ENCODE measurements around the gene COL4A5. TPM values are rescaled to one million over a fixed set of nuclear protein-coding genes. Genes with fewer than 3 reads are reported as not detected.

The COL4A5 gene
- total RNA-seq, 1 experiment from 2014 or later = 51.3 TPM

DNA sequence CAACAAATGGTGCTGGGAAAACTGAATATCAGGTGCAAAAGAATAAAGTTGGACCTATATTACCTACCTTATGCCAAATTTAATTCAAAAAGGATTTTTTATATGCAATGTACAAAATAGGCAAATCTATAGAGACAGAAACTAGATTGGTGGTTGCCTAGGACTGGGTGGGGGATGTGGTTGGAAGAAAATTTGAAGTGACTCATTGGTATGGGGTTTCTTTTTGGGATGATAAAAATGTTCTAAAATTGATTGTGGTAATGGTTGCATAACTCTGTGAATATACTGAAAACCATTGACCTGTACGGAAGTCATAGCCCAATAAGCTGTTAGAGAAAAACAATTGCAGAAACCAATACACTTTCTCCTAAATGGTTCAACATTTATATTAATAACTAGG is 72.1 kb downstream of the COL4A5 start:
- H3T11ph ChIP-seq (ENCODE audit: low read length) = no peak overlapping the region
- no peak overlapping the region for H3K4ac ChIP-seq (ENCODE audit: low read depth, low read length)
- no CpG with 5 or more reads among the region's 1 CpG for WGBS (ENCODE audit: extremely low coverage, insufficient read length, low lambda C conversion rate)
- no peak overlapping the region for H3K4me3 Mint-ChIP-seq
- H2BK12ac ChIP-seq (ENCODE audit: insufficient read length, low read depth, low read length) = no peak overlapping the region
- TF ChIP-seq, protein P1, sequence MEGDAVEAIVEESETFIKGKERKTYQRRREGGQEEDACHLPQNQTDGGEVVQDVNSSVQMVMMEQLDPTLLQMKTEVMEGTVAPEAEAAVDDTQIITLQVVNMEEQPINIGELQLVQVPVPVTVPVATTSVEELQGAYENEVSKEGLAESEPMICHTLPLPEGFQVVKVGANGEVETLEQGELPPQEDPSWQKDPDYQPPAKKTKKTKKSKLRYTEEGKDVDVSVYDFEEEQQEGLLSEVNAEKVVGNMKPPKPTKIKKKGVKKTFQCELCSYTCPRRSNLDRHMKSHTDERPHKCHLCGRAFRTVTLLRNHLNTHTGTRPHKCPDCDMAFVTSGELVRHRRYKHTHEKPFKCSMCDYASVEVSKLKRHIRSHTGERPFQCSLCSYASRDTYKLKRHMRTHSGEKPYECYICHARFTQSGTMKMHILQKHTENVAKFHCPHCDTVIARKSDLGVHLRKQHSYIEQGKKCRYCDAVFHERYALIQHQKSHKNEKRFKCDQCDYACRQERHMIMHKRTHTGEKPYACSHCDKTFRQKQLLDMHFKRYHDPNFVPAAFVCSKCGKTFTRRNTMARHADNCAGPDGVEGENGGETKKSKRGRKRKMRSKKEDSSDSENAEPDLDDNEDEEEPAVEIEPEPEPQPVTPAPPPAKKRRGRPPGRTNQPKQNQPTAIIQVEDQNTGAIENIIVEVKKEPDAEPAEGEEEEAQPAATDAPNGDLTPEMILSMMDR (conservative IDR thresholded peaks at IDR 0.05) = no peak
- no peaks in the 10 kb centered on the region for H3K27me3 ChIP-seq (ENCODE audit: insufficient read depth, low read length)
- H4K5ac ChIP-seq (ENCODE audit: insufficient read length, low read depth, low read length) = no peak overlapping the region
- H2BK120ac ChIP-seq (ENCODE audit: low read depth, low read length, poor library complexity, severe bottlenecking) = no peak overlapping the region
- H3K56ac ChIP-seq (ENCODE audit: insufficient read length, low read depth, low read length) = no peak overlapping the region
- H3K9me3 Mint-ChIP-seq = peaks cover 18 to 39% of the 10 kb centered on the region in 2 experiments
- no peak overlapping the region for H2AK5ac ChIP-seq (ENCODE audit: insufficient read length, low read length)
- H2AFZ ChIP-seq (ENCODE audit: low read length) = no peak overlapping the region
- H2BK20ac ChIP-seq (ENCODE audit: low read depth, low read length, poor library complexity, severe bottlenecking) = no peak overlapping the region
- H3K27me3 Mint-ChIP-seq (ENCODE audit: low read depth) = peaks cover 1% of the 10 kb centered on the region; the same call in 1 of the 2 replicates
- H3K27ac ChIP-seq (ENCODE audit: insufficient read length, low read depth, low read length) = no peak overlapping the region
- H3K23ac ChIP-seq (ENCODE audit: insufficient read length, low read depth, low read length) = no peak overlapping the region
- H3K27ac Mint-ChIP-seq = no peak overlapping the region; a peak in 1 of 7 replicates
- H3K18ac ChIP-seq (ENCODE audit: insufficient read length, low read depth, low read length) = no peak overlapping the region
- H4K8ac ChIP-seq (replicated peaks; ENCODE audit: insufficient read length, low read depth, low read length) = no peak overlapping the region
- H3K4me1 Mint-ChIP-seq = peaks cover 20 to 28% of the 10 kb centered on the region in 2 experiments
- H3K9ac ChIP-seq (ENCODE audit: extremely low read depth, insufficient read length, low read length) = no peak overlapping the region
- H3K79me2 ChIP-seq (ENCODE audit: insufficient read depth, low read length) = no peaks in the 10 kb centered on the region
- no peaks in the 10 kb centered on the region for H3K9me3 ChIP-seq (ENCODE audit: control insufficient read depth, low read depth, low read length)
- H3K4me1 ChIP-seq (ENCODE audit: insufficient read depth, low read length) = no peaks in the 10 kb centered on the region
- no peak overlapping the region for H3K14ac ChIP-seq (ENCODE audit: insufficient read depth, low read length)
- H3K4me2 ChIP-seq (ENCODE audit: insufficient read depth, insufficient read length, low read length) = no peak overlapping the region
- no peaks in the 10 kb centered on the region for H3K79me1 ChIP-seq (ENCODE audit: insufficient read depth, low read depth, low read length, poor library complexity, severe bottlenecking)
- no peaks in the 10 kb centered on the region for H4K20me1 ChIP-seq (ENCODE audit: control insufficient read depth, insufficient read depth, insufficient read length)
- no peak for DNase-seq
- H3K36me3 Mint-ChIP-seq (ENCODE audit: insufficient read depth in 1 of 3, low read depth in 3 of 3) = peaks cover 26 to 42% (median 27%) of the 10 kb centered on the region in 3 experiments
- no peak overlapping the region for H4K91ac ChIP-seq (ENCODE audit: insufficient read length, low read depth, low read length)
- H3K23me2 ChIP-seq (ENCODE audit: insufficient read length, low read depth, low read length, poor library complexity, severe bottlenecking) = no peaks in the 10 kb centered on the region
- H2BK5ac ChIP-seq (ENCODE audit: insufficient read length, low read length) = no peak overlapping the region
- no peak overlapping the region for H2BK15ac ChIP-seq (ENCODE audit: low read depth, low read length)

Data from H9 (cell line).